HepG2 (cell line): Measurements from ENCODE around the gene GPR107. TPM values are rescaled to one million over a fixed set of nuclear protein-coding genes. Genes with fewer than 3 reads are reported as not detected.

Experiments
- ATAC-seq: fragments of 200-7000 bp; cut with Tn5 transposase; 3 replicates; pipeline ENCODE4 v1.9.1; 2020; ENCODE audit warnings: mild to moderate bottlenecking, moderate library complexity
- BruUV-seq: library from RNA; stranded (reverse); fragments of 400-500 nt; replicated peaks from 2 replicates; lab custom pipeline; 2021; lab: Mats Ljungman, UMichigan
- CTCF ChIA-PET: fragments of 300-600 bp; formaldehyde crosslinking; extraction: SDS; loops from one replicate; lab custom pipeline; 2021; ENCODE audit warnings: low total read pairs, inconsistent platforms, low intra/inter-chr PET ratio; lab: Yijun Ruan, JAX
- POLR2A ChIA-PET: fragments of 350-600 bp; sonication (Branson Sonifier 250); formaldehyde crosslinking; loops from one replicate; lab custom pipeline; 2020; ENCODE audit warnings: antibody characterized with exemption, inconsistent platforms; lab: Yijun Ruan, JAX
- DNase-seq: peaks from one replicate; pipeline ENCODE4 v3.0.0-alpha.2; 2015; ENCODE audit warnings: low spot score
- FAIRE-seq: peaks from 3 replicates; lab custom pipeline; 2011; peaks lifted over from hg19 to GRCh38; lab: Jason Lieb, UNC
- H2AFZ ChIP-seq: one replicate; pipeline ENCODE4 v1.6.1; 2011; ENCODE audit warnings: low read length, inconsistent platforms
- H3K27ac ChIP-seq: fragments of 300-600 bp; 3 replicates; pipeline ENCODE4 v1.8.0; 2011; ENCODE audit warnings: mixed run types, mild to moderate bottlenecking, mixed read lengths, low read length, inconsistent platforms; ENCODE audit not compliant: insufficient read depth; ENCODE audit errors: extremely low read length
- H3K27me3 ChIP-seq, 2 experiments: fragments of 200-600 bp in 1 of 2; 2 replicates in 1 of 2; 3 replicates in 1 of 2; pipeline versions ENCODE4 v1.6.0 to v1.8.0; 2011; ENCODE audit warnings: low read length in 2 of 2, mild to moderate bottlenecking in 2 of 2, moderate library complexity in 2 of 2, inconsistent platforms in 1 of 2; ENCODE audit not compliant: insufficient read depth in 2 of 2, control insufficient read depth in 1 of 2
- H3K36me3 ChIP-seq, 2 experiments: fragments of 200-600 bp in 1 of 2; replicated peaks in 1 of 2; 2 replicates in 1 of 2; 3 replicates in 1 of 2; pipeline versions ENCODE4 v1.5.1 to v1.8.0; 2011; ENCODE audit warnings: low read length in 2 of 2, inconsistent platforms in 1 of 2; ENCODE audit not compliant: insufficient read depth in 2 of 2, control insufficient read depth in 1 of 2
- H3K4me1 ChIP-seq: 2 replicates; pipeline ENCODE4 v1.5.1; 2012; ENCODE audit warnings: low read length, inconsistent platforms; ENCODE audit not compliant: insufficient read depth
- H3K4me2 ChIP-seq: 2 replicates; pipeline ENCODE4 v1.6.0; 2011; ENCODE audit warnings: low read depth, low read length, inconsistent platforms
- H3K4me3 ChIP-seq, 3 experiments: fragments of 200-600 bp in 1 of 3; sonication (generic), shearing (Covaris generic) in 1 of 3; replicated peaks in 1 of 3; 2 replicates each; pipeline ENCODE4 v1.5.1; 2011 to 2016; ENCODE audit warnings: low read length in 3 of 3, inconsistent platforms in 2 of 3, low read depth in 2 of 3, mild to moderate bottlenecking in 2 of 3, control low read depth in 1 of 3, mixed read lengths in 1 of 3; ENCODE audit not compliant: insufficient read depth in 1 of 3
- H3K79me2 ChIP-seq: one replicate; pipeline ENCODE4 v1.6.1; 2011; ENCODE audit warnings: low read length, inconsistent platforms; ENCODE audit not compliant: insufficient read depth
- H3K9ac ChIP-seq: 2 replicates; pipeline ENCODE4 v1.6.0; 2011; ENCODE audit warnings: mild to moderate bottlenecking, low read depth, low read length, inconsistent platforms; ENCODE audit not compliant: insufficient read depth
- H3K9me3 ChIP-seq: 2 replicates; pipeline ENCODE4 v1.5.1; 2012; ENCODE audit warnings: mild to moderate bottlenecking, low read length
- H4K20me1 ChIP-seq: 2 replicates; pipeline ENCODE4 v1.6.0; 2011; ENCODE audit warnings: inconsistent platforms, mild to moderate bottlenecking, low read length, moderate library complexity; ENCODE audit not compliant: insufficient read depth
- FOXO1 ChIP-seq: sonication (generic); formaldehyde crosslinking; IDR thresholded peaks from 2 replicates; pipeline ENCODE4 v1.4.0; 2020; ENCODE audit warnings: missing genetic modification reagents
- HIC2 ChIP-seq: sonication (generic); formaldehyde crosslinking; IDR thresholded peaks from 2 replicates; pipeline ENCODE4 v1.9.0; 2022; ENCODE audit warnings: low read depth, missing genetic modification reagents
- KIAA2018 ChIP-seq: sonication (generic); formaldehyde crosslinking; IDR thresholded peaks from 2 replicates; pipeline ENCODE4 v1.5.0; 2020; ENCODE audit warnings: mild to moderate bottlenecking, missing genetic modification reagents, borderline replicate concordance
- LRRFIP1 ChIP-seq: sonication (generic); formaldehyde crosslinking; conservative IDR thresholded peaks from 2 replicates; pipeline ENCODE4 v1.4.0; 2020; ENCODE audit warnings: missing genetic modification reagents
- MEIS2 ChIP-seq: sonication (generic); formaldehyde crosslinking; IDR thresholded peaks from 2 replicates; pipeline ENCODE4 v1.9.0; 2021; ENCODE audit warnings: mild to moderate bottlenecking, missing genetic modification reagents
- MNT ChIP-seq: fragments of 450-650 bp; IDR thresholded peaks from 2 replicates; pipeline ENCODE4 v1.6.1; 2016
- SAFB2 ChIP-seq: sonication (generic); formaldehyde crosslinking; IDR thresholded peaks from 2 replicates; pipeline ENCODE4 v1.5.1; 2020; ENCODE audit warnings: missing genetic modification reagents, low read depth, mild to moderate bottlenecking, borderline replicate concordance
- ZBTB7A ChIP-seq: sonication (generic); formaldehyde crosslinking; IDR thresholded peaks from 2 replicates; pipeline ENCODE4 v1.8.0; 2022; ENCODE audit warnings: mild to moderate bottlenecking, missing genetic modification reagents
- ZNF10 ChIP-seq: sonication (generic); formaldehyde crosslinking; IDR thresholded peaks from 2 replicates; pipeline ENCODE4 v1.4.0; 2020; ENCODE audit warnings: mild to moderate bottlenecking, low read depth, missing genetic modification reagents, borderline replicate concordance
- ZNF777 ChIP-seq: sonication (generic); formaldehyde crosslinking; IDR thresholded peaks from 2 replicates; pipeline ENCODE4 v1.4.0; 2020; ENCODE audit warnings: missing genetic modification reagents
- WGBS: methylation state at CpG from one replicate; pipeline ENCODE4 v1.1.6; 2017; ENCODE audit warnings: low lambda C conversion rate; 5-methylcytosine and 5-hydroxymethylcytosine counted together
- in situ Hi-C: cut with HindIII; loops from 2 replicates; pipeline ENCODE4 v1.10.0; 2017; ENCODE audit warnings: low pct_unique_long_range_greater_than_20kb; ENCODE audit not compliant: extremely low pct_ligation_motif_present
- intact Hi-C: fragments of 100-400 bp; cut with micrococcal nuclease; formaldehyde crosslinking; loops from one replicate; pipeline ENCODE4 v1.10.0; 2022; ENCODE audit not compliant: unreplicated experiment
- polyA plus RNA-seq, 8 experiments: library from polyadenylated mRNA; depleted of rRNA in 3 of 8; stranded (reverse) in 7 of 8; unstranded in 1 of 8; fragments of >200 nt; fragmentation: Illumina TruSeq in 4 of 8; extraction: Trizol in 4 of 8; gene quantifications; 2 replicates each; pipeline versions ENCODE4 v1.2.1 to v1.2.3, GENCODE V29; 2011 to 2016; ENCODE audit warnings: low read depth in 4 of 8, missing spikeins in 1 of 8, mixed read lengths in 1 of 8; ENCODE audit not compliant: insufficient read depth in 1 of 8
- total RNA-seq, 5 experiments: library from RNA; depleted of rRNA; stranded (reverse); fragments of >200 nt; fragmentation: Illumina TruSeq; extraction: Trizol; gene quantifications; 2 replicates each; pipeline ENCODE4 v1.2.3, GENCODE V29; 2016; ENCODE audit warnings: low read depth in 1 of 5

The GPR107 gene
- total and polyA plus RNA-seq, 2 of the 13 experiments (the other 11 are each of a cell fraction or from before 2014, with no cell fraction given), result 22.5 to 24.4 TPM

- H2AFZ ChIP-seq, result no peak overlapping the region
- FAIRE-seq, result no peak
- no peak overlapping the region for H3K27ac ChIP-seq
- H3K9me3 ChIP-seq, result no peaks in the 10 kb centered on the region
- no peaks in the 10 kb centered on the region for H4K20me1 ChIP-seq
- H3K4me2 ChIP-seq, result no peak overlapping the region
- no TSS peak for BruUV-seq
- 60% methylated on average over 7 of the region's 12 CpGs for WGBS
- H3K79me2 ChIP-seq, result no peaks in the 10 kb centered on the region
- intact Hi-C loops, result no loop called here
- no peak for DNase-seq
- 0 out of 5 replicates have a peak, but pooled peaks cover 0 to 6% of the 10 kb centered on the region in 2 experiments for H3K27me3 ChIP-seq
- peaks cover 0 to under 1% of the 10 kb centered on the region in 2 experiments; a peak in 1 of 5 replicates for H3K36me3 ChIP-seq
- in situ Hi-C loops, result no loop called here
- POLR2A ChIA-PET, result no interaction called here
- H3K4me1 ChIP-seq, result peaks cover 10% of the 10 kb centered on the region; the same call in 1 of the 2 replicates
- no peak for ATAC-seq
- no peak overlapping the region for H3K4me3 ChIP-seq
- CTCF ChIA-PET, result no interaction called here
- H3K9ac ChIP-seq, result no peak overlapping the region
- TF ChIP-seq MNT, result no peak
- TF ChIP-seq FOXO1 (CRISPR knock-in tag), result no peak
- TF ChIP-seq ZNF10 (CRISPR knock-in tag), result no peak
- TF ChIP-seq KIAA2018, result no peak
- TF ChIP-seq HIC2 (CRISPR knock-in tag), result no peak
- TF ChIP-seq LRRFIP1 (CRISPR knock-in tag), result no peak
- no peak for TF ChIP-seq ZNF777 (CRISPR knock-in tag)
- no peak for TF ChIP-seq SAFB2 (CRISPR knock-in tag)
- TF ChIP-seq MEIS2 (CRISPR knock-in tag), result no peak
- TF ChIP-seq ZBTB7A (CRISPR knock-in tag), result no peak
These were observed 88.3 kb downstream of the GPR107 start for GRCh38 chr9:130142056-130142455.
